ENCODE data around the gene ELFN2.
"Not testable (repeated sequence)": the region's sequence is repeated elsewhere in the genome, so short reads cannot be mapped to it uniquely, and the experiment has no call there.

Gene ELFN2

GRCh38 chr22:37337204-37337943, 89.9 kb downstream of the ELFN2 start:
- no peak for DNase-seq (ENCODE audit: low read depth in 2 of 2, low spot score in 1 of 2)

GRCh38 chr22:37336579-37336978, 90.7 kb downstream of the ELFN2 start:
- no peak for DNase-seq (ENCODE audit: low read depth in 2 of 2, low spot score in 1 of 2)

- no peak for DNase-seq (ENCODE audit: low read depth in 2 of 2, low spot score in 1 of 2)
These were observed 91.5 kb downstream of the ELFN2 start for GRCh38 chr22:37335806-37336199.

GRCh38 chr22:37334859-37335805, 92.1 kb downstream of the ELFN2 start:
- no peak for DNase-seq (ENCODE audit: low read depth in 2 of 2, low spot score in 1 of 2)

GRCh38 chr22:37334461-37334858, 92.8 kb downstream of the ELFN2 start:
- no peak for DNase-seq (ENCODE audit: low read depth in 2 of 2, low spot score in 1 of 2)

- DNase-seq (ENCODE audit: low read depth in 2 of 2, low spot score in 1 of 2): no peak
These were observed 93.4 kb downstream of the ELFN2 start for GRCh38 chr22:37333724-37334460.

- no peak for DNase-seq (ENCODE audit: low read depth in 2 of 2, low spot score in 1 of 2)
These were observed 95.3 kb downstream of the ELFN2 start for GRCh38 chr22:37331856-37332536.

GRCh38 chr22:37331034-37331428, 96.2 kb downstream of the ELFN2 start:
- DNase-seq (ENCODE audit: low read depth in 2 of 2, low spot score in 1 of 2): no peak

GRCh38 chr22:37330200-37331033, 96.9 kb downstream of the ELFN2 start:
- DNase-seq (ENCODE audit: low read depth in 2 of 2, low spot score in 1 of 2): no peak

- DNase-seq (ENCODE audit: low read depth in 2 of 2, low spot score in 1 of 2): no peak
These were observed 97.8 kb downstream of the ELFN2 start for GRCh38 chr22:37329238-37330140.

- DNase-seq (ENCODE audit: low read depth in 2 of 2, low spot score in 1 of 2): not testable (repeated sequence)
These were observed 98.6 kb downstream of the ELFN2 start for GRCh38 chr22:37328538-37329237.

- DNase-seq (ENCODE audit: low read depth in 2 of 2, low spot score in 1 of 2): no peak
These were observed 99.3 kb downstream of the ELFN2 start for GRCh38 chr22:37328017-37328416.

GRCh38 chr22:37326726-37327125, 100.6 kb downstream of the ELFN2 start:
- no peak for DNase-seq (ENCODE audit: low read depth in 2 of 2, low spot score in 1 of 2)

- no peak for DNase-seq (ENCODE audit: low read depth in 2 of 2, low spot score in 1 of 2)
These were observed 102.3 kb downstream of the ELFN2 start for GRCh38 chr22:37325039-37325395.

GRCh38 chr22:37324340-37325038, 102.8 kb downstream of the ELFN2 start:
- DNase-seq (ENCODE audit: low read depth in 2 of 2, low spot score in 1 of 2): no peak

- no peak for DNase-seq (ENCODE audit: low read depth in 2 of 2, low spot score in 1 of 2)
These were observed 106.3 kb downstream of the ELFN2 start for GRCh38 chr22:37320726-37321677.

GRCh38 chr22:37319469-37319868, 107.8 kb downstream of the ELFN2 start:
- DNase-seq (ENCODE audit: low read depth in 2 of 2, low spot score in 1 of 2): no peak

All from stimulated activated CD8-positive, alpha-beta memory T cell treated with anti-CD3 and anti-CD28 coated beads, Interleukin-4, amount 100 ng/mL, for 1 hour (primary cell).